NCI-H1048 (cell line): ENCODE measurements around the gene ADAM19.

Experiments
- DNase-seq: peaks from one replicate; lab custom pipeline; 2025; lab: John Stamatoyannopoulos, UW

Gene ADAM19

DNA sequence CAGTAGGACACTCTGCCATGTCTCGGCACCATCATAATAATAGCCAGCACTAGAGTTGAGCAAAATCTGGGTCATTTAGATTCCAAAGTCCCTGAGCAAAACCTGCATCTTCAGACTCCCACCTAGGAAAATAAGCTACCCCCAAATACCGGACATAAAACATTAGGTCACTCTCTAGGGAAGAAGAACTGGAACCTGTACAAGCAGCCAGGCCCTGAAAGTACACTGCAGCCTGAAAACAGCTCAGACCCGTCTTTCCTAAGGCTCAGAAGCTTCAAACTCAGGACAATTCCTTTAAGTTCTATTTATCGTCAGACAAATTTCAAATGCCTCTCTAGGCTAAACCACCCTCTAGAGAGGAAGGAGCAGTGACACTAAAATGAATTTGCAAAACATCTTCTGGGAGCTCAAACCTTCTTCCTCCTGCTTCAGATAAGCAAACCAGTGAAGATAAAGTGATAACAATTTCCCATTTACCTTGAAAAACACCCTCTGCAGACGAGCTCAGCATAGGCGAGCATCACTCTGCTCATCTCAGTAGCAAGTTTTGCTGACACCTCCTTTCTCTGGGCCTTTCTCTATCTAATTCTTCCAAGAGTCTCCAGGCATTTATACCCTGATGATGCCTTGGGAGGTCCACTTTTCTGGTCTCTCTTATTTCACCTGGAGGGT, 34.0 kb downstream of the ADAM19 start:
- DNase-seq, result no peak

- DNase-seq, result no peak
Observed at GRCh38 chr5:157540707-157541446, 34.7 kb downstream of the ADAM19 start.

- DNase-seq, result no peak
Observed at GRCh38 chr5:157540124-157540523, 35.5 kb downstream of the ADAM19 start.

- no peak for DNase-seq
Observed at GRCh38 chr5:157539503-157540022, 36.0 kb downstream of the ADAM19 start.

GRCh38 chr5:157538311-157538710, 37.3 kb downstream of the ADAM19 start:
- DNase-seq, result no peak

GRCh38 chr5:157535042-157535865, 40.3 kb downstream of the ADAM19 start:
- no peak for DNase-seq

DNA sequence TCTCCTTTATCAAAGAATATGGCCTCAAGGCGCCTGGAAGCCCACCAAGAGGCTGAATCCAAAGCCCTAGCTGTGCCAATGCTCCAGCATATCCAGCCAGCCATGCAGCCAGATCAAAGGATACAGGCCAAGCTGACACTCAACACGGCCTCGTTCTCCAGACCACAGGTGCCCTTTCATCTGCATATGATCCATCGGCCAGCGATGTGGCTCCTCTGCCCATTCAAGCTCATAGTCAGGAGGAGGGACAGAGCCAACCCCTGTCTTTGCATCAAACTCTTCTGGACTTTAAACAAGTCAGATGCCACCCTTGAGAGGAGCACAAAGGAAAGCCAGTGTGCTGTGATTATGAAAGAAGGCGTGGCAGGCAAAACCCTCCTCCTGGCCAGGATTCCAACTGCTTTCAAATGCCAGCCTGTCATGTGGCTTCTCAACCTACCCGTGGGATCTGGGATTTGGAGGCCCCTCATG, 42.5 kb downstream of the ADAM19 start:
- no peak for DNase-seq

GRCh38 chr5:157532022-157532421, 43.6 kb downstream of the ADAM19 start:
- no peak for DNase-seq

DNA sequence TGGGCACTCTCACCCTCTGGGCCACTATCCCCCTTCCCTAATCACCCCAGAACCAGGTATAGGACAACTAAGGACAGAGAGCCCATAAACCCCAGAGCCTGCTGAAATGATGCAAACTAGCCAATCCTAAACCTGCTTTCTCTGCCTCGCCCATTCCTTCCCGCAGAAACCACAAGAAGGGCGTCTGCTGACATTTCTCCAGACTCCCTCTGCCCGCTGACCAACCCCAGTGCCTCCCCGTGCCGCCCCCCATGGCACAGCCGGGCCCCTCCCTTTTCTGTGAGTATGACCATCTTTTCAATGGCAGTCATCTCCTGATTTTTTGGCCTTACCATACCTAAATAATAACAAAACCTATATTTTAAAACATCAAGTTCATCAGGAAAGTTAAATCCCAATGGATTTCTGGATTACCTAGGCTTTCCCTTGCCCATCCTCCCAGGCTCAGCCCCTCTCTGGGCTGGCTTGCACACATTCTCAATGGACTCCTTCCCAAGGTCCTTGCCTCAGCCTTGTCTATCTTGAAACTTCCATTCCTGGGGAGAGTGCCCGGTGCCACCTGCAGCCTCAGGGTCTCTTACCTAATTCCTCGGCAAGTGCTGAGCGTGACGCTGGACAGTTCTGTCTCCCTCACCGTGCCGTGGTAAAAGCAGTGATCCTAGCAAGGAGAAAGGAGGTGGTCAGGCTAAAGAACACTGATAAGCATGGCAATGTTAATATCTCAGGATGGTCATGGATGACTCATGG, 45.2 kb downstream of the ADAM19 start:
- no peak for DNase-seq

DNA sequence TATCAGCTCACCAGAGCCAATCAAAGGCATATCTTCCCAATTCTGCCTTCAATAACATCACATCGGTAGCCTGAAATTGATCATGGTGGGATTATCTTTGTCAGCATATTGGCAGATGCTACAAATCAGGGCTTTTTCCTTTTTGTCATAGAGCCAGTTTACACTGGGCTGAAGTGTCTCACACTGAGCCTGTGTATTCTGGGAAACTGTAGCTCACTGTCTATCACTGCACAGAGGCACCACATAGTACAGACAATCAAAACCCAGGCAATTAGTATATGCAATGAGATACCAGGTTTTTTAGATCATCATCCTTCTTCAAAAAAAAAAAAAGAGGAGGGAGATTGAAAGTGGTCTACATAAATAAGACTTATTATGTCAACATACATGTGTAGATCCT, 46.6 kb downstream of the ADAM19 start:
- no peak for DNase-seq

- DNase-seq, result no peak
Observed at GRCh38 chr5:157528036-157528632, 47.4 kb downstream of the ADAM19 start.

DNA sequence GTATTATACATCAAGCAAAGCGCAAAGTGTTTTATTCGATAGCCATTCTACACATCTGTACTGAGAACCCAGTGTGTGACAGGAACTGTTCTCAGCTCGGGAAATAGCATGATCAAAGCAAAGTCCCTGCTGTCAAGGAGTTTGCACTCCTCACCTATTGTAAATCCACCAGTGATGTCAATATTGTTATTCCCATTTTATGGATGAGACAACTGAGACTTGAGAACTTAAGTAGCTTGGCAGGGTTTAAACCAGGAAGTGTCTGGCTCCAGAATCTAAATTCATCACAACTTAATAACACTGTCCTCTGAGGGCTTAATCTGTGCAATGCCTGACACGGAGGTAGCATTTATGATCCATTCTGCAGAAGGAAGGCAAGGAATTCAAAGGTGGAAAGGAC, 50.7 kb downstream of the ADAM19 start:
- DNase-seq, result no peak

GRCh38 chr5:157523976-157524375, 51.6 kb downstream of the ADAM19 start:
- no peak for DNase-seq

DNA sequence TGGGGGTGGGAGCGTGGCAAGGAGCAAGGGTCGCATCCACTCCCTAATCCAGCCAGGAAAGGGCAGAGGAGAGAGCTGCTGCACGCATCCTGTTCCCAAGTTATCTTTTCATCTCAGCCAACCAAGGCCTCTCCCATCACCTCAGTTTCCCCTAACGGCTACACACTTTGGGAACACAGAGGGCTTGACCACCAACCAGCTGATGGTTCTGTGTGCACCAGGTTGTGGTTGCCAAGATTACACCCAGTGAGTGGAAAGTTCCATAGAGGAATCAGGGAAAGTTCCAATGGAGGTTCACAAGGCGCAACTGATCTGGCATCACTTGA, 53.9 kb downstream of the ADAM19 start:
- DNase-seq, result no peak

- no peak for DNase-seq
Observed at GRCh38 chr5:157520911-157521703, 54.5 kb downstream of the ADAM19 start.

- no peak for DNase-seq
Observed at GRCh38 chr5:157519579-157520253, 55.9 kb downstream of the ADAM19 start.

DNA sequence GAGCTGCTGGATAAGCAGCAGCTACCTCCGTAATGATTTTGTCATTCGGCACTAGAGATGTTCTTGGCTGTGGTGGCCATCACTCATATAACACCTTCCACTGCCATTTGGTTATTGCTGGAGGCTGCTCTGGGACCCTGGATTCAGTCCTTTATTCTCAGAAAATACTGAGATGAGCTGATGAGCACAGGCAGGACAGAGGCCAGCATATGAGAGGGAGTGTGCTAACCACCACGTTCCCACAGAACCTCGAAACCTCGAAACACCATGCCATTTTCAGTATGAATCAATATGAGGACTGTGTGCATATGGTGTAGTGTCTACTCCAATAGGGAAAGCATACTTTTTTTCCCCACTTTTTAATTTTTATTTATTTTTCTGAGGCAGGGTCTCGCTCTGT, 56.6 kb downstream of the ADAM19 start:
- DNase-seq, result no peak

GRCh38 chr5:157516626-157517325, 58.8 kb downstream of the ADAM19 start:
- no peak for DNase-seq

DNA sequence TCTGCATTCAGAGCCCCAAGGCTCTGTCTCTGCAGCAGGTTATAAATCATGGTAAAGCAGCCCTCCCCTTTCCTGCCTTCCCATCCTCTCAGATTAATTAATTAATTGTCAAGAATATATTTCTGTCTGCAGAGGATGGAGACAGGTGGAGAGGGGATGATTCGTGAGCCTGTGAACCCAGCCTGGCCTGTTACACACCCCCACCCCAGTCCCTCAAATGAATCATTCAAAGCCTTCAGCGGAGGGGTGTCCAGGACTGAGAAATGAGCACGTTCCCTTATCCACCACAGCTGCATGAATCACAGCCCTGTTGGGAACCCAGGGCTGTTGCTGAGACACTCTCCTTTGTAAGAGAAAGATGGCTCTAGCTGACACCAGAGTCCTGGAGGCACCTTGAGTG, 59.6 kb downstream of the ADAM19 start:
- DNase-seq, result no peak
